ENCODE data around the gene DYRK1B.
"Not testable (repeated sequence)": the region's sequence is repeated elsewhere in the genome, so short reads cannot be mapped to it uniquely, and the experiment has no call there.

The DYRK1B gene

GRCh38 chr19:39833464-39834286 is at the start of gene DYRK1B:
DYRK1B (minus strand) TSS chr19:39834162; CDS start chr19:39831867, 2,295 bp downstream.
- peak; percentile 94 to 96 for DNase-seq

- DNase-seq = not testable (repeated sequence)
Measured at GRCh38 chr19:39882645-39883044, 48.7 kb upstream of the DYRK1B start.

- DNase-seq = peak in 1 of 2 donors; percentile 43
Measured at GRCh38 chr19:39881495-39882110, 47.6 kb upstream of the DYRK1B start.

- DNase-seq = not testable (repeated sequence)
Measured at GRCh38 chr19:39880241-39880640, 46.3 kb upstream of the DYRK1B start.

GRCh38 chr19:39879796-39880195 is 45.8 kb upstream of the DYRK1B start:
- not testable (repeated sequence) for DNase-seq

DNA sequence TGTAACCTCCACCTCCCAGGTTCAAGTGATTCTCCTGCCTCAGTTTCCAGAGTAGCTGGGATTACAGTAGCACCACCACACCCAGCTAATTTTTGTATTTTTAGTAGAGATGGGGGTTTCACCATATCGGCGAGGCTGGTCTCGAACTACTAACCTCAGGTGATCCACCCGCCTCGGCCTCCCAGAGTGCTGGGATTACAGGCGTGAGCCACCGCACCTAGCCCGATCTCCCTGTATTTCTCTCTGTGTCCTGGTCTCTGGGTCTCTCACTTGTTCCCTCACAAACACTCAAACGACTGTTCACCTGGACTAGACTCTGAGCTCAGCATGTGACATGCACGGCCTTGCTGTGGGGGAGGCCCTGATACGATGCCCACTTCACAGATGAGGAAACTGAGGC is 44.9 kb upstream of the DYRK1B start:
- DNase-seq = not testable (repeated sequence)

DNA sequence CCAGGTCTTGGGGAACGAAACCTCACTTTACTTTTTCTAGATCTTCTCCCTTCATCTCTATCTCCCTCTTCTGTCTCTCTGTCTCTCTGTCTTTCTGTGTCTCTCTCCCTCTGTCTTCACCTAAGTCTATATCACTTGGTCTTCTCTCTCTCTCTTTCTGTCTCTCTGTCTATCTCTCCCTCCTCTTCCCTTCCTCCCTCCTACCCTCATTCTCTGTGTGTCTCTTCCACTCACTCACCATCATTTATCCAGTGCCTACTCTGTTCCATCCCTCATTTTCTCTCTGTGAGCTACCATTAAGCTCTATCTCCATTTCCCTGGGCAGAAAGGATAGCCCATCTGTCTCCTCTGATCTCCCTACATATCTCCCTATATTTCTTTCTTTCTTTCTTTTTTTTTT is 44.4 kb upstream of the DYRK1B start:
- no peak for DNase-seq

DNA sequence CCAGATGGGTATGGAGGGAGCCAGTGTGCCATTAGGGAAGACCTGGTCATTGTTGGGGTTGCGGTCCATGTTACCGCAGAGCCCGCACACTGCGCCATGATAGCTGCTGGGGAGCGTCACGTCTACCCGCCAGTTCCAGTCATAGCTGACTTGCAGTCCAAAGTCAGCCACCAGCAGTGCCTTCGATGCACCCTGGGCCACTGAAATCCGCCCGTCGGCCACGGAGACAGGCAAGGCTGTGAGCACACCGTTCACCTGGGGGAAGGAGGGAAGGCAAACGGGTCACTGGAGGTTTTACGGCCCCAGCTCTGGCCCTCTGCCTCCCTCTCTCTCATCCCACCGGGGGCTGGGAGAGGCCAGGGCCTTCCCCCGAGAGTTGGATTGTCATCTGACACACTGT is 44.0 kb upstream of the DYRK1B start:
- DNase-seq = not testable (repeated sequence)

DNA sequence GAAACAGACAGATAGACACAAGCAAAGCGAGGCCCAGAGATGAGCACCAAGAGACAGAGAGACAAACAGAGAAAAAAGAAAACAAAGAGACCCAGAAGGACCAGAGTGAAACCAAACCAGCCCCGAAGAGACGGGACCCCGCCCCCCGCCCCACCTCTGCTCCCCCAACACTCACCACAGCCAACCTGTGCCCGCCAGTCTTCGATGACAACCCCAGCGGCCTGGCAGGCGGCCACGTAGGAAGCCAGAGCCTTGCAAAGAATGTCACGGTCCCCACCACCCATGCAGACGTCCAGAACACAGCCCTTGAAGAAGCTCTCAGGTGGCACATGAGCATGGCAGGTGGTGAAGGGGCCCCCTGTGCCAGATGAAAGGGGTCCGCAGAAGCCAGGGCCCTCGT is 43.5 kb upstream of the DYRK1B start:
- DNase-seq = not testable (repeated sequence)

GRCh38 chr19:39876486-39876885 is 42.5 kb upstream of the DYRK1B start:
- not testable (repeated sequence) for DNase-seq

DNA sequence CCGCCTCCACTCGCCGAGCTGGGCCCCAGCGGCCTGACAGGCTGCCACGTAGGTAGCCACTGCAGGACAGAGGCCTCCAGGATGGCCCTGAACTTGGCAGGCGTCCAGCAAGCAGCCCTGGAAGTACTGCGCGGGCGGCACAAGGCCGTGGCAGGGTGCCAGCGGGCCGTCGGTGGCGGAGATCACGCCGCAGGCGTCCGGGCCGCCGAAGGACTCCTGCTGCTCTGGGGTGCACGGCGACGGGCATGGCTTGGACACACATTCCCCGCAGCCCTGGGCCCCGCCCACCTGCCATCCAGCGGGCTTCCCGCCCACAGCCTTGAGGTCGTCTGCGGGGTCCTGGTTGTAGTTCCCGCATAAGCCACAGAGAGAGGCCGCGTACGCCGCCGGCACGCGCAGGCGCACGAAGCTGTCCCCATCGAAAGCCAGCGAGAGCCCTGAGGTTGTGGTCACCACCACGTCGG is 41.5 kb upstream of the DYRK1B start:
- DNase-seq = not testable (repeated sequence)

GRCh38 chr19:39874404-39874803 is 40.4 kb upstream of the DYRK1B start:
- DNase-seq = no peak

DNA sequence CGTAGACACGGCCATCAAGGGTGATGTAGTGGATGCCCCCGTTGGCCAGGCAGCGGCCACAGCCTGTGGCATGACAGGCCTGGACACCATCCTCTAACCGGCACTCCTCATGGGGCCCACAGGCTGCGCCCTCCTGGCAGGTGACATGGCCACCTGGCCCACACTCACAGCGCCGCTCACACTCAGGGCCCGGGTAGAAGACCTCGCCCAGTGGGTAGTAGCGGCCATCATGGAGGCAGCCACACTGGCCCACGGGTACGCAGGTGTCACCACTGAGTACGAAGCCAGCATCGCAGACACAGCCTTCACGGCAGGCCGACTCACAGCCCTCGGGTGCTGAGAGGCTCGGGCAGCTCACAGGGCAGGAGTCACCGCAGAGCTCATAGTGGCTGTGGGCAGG is 39.4 kb upstream of the DYRK1B start:
- DNase-seq = no peak

DNA sequence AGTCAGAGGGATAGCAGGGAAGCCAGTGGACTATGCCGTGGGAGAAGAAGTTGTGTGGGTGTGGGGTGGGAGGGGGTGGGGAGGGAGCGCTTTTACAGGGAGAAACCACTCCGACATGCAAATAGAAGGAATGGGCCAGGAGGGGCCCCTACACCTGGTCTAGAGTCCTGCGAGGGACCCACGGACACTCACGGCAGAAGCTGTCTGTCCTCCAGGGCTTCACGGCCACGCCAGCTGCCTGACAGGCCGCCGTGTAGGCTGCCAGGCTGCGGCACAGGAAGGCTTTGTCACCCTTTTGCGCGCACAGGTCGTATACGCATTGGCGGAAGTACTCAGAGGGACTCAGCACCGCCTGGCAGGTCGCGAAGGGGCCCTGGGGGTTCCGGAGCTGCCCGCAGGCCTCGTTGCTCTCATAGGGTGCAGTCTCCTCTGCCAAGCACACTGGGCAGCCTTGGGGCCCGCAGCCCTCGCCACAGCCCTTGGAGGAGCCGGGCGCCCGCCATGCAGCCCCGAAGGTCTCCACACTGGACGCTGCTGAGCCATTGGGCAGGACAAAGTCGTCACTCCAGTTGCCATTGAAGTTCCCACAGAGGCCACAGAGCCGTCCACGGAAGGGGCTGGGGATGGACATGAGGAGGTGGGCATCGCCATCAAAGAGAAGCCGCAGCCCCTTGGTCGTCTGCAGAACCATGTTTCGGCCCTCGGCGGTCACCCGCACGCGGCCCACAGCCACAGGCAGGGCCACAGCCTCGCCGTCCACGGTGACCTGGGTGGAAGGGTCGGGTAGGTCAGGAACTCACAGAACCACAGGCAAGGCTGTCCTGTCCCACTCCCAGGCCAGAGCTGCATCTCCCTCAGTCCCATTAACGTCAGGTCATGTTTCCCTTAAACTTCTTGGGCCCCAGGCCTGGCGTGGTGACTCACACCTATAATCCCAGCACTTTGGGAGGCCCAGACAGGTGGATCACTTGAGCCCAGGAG is 38.2 kb upstream of the DYRK1B start:
- no peak for DNase-seq

DNA sequence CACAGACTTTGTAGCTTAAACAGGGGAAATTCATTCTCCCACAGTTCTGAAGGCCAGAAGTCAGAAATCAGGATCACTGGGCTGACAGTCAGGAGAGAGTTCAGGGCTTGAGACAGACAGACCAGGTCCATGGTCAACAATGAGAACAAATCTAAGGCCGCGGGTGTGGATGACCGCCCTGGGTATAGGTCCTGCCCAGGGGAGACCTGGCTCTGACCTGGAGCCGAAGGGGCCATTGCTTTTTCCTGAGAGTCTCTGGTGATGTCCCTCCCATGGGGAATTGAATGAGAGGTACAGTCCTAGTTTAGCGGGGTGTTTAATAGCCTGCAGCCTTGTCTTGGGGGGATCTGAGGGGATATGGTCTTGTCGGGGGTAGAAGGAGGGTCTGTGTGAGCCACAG is 37.4 kb upstream of the DYRK1B start:
- no peak for DNase-seq

GRCh38 chr19:39870171-39870971 is 36.4 kb upstream of the DYRK1B start:
- no peak for DNase-seq

DNA sequence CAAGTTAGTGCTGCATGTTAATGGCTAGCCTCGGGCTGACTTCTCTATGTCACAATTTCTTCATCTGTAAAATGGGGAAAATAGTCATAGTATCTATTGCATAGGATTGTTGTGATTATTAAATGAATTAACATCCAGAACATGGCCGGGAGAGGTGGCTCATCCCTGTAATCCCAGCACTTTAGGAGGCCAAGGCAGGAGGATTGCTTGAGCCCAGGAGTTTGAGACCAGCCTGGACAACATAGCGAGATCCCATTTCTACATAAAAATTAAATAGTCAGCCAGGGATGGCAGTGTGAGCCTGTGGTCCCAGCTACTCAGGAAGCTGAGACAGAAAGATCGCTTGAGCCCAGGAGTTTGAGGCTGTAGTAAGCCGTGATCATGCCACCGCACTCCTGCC is 34.0 kb upstream of the DYRK1B start:
- DNase-seq = no peak

- DNase-seq = no peak
Measured at GRCh38 chr19:39867133-39867532, 33.2 kb upstream of the DYRK1B start.

- no peak for DNase-seq
Measured at GRCh38 chr19:39865953-39866352, 32.0 kb upstream of the DYRK1B start.

- DNase-seq = no peak
Measured at GRCh38 chr19:39865186-39865585, 31.2 kb upstream of the DYRK1B start.

DNA sequence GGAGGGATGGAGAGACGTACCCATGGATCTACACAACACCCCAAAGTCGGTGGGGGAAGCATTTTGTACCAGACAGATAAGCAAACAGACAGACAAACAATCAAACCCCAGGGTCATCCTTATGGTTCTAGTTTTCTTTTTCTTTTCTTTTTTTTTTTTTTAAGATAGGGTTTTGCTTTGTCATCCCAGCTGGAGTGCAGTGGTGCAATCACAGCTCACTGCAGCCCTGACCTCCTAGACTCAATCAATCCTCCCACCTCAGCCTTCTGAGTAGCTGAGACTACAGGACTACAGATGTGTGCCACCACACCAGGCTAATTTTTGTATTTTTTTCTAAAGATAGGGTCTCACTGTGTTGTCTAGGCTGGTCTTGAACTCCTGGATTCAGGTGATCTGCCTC is 30.2 kb upstream of the DYRK1B start:
- no peak for DNase-seq

GRCh38 chr19:39858541-39858940 is 24.6 kb upstream of the DYRK1B start:
- DNase-seq = no peak
